ENCODE data around the gene BMP6. TPM values are rescaled to one million over a fixed set of nuclear protein-coding genes. Genes with fewer than 3 reads are reported as not detected.

Gene BMP6
- 9.0 TPM for total RNA-seq

DNA sequence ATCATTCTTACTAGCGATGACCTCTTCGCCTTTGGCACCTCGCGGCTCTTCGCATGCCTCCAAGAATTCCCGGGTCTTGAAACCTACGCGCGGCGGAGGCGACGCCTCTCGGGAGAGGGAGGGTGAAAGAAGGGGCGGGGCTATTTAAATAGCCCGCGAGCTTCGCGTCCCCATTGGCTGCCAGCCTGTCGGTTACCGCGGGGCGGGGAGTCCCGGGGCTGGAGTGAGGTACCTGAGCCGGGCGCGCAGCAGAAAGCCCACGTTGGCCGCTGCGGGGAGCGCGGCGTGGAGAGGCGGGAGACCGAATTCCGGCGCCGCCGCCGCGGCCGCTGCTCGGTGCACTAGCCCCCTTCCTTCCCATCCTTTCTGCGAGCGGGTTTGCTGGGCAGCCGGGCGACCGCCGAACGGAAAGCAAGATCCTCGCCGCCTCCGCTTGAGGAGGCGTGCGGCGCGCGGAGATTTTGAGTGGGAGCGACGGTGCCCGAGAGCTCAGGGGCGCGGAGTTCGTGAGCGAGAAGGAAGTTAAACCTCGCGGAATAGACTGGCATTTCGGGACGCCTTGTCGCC, at the start of gene BMP6:
TSS of gene BMP6 (plus strand) at position 251 of the 567 bp plus-strand sequence. CDS start 857 bp downstream, outside the sequence.
- ATAC-seq, result peak; percentile 94
- intact Hi-C loops (cut with DNase I), result no loop called here
- peak; percentile 92 for DNase-seq (ENCODE audit: low spot score)

DNA sequence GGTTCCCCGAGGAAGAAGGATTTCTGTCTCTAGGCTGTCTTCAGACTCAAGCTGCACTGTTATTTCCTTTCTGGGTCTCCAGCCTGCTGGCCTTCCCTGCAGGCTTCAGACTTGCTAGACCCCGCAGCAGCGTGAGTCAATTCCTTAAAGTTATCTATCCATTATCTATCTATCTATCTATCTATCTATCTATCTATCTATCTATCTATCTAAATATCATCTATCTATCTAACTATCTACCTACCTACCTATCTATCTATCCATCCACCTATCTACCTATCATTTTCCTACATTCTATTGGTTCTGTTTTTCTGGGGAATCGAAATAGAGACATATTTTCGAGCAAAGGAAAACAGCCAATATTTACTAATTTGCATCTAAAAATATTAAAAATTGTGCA, 48.7 kb upstream of the BMP6 start:
- DNase-seq (ENCODE audit: low spot score), result no peak
- intact Hi-C loops (cut with DNase I), result no loop called here
- no peak for ATAC-seq

DNA sequence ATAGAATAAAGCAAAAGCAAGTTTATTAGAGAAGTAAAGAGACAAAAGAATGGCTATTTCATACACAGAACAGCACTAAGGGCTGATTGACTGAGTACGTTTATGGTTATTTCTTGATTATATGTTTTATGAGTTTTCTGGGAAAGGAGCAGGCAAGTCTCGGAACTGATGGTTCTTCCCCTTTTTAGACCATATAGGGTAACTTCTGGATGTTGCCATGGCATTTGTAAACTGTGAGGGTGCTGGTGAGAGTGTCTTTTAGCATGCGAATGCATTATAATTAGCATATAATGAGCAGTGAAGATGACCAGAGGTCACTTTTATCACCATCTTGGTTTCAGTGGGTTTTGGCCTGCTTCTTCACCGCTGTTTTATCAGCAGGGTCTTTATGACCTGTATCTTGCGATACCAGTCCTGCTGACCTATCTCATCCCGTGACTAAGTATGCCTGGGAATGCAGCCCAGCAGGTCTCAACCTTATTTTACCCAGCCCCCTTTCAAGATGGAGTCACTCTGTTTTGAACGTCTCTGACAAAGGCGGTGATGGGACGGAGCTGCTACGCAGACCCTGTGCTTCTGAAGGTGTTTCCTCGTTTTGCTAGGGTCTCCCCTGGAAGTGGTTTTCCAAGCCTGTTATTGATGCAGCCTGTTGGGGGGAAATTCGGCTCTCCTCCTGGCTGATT, 45.4 kb upstream of the BMP6 start:
- no peak for ATAC-seq
- DNase-seq (ENCODE audit: low spot score), result no peak
- intact Hi-C loops (cut with DNase I), result no loop called here

DNA sequence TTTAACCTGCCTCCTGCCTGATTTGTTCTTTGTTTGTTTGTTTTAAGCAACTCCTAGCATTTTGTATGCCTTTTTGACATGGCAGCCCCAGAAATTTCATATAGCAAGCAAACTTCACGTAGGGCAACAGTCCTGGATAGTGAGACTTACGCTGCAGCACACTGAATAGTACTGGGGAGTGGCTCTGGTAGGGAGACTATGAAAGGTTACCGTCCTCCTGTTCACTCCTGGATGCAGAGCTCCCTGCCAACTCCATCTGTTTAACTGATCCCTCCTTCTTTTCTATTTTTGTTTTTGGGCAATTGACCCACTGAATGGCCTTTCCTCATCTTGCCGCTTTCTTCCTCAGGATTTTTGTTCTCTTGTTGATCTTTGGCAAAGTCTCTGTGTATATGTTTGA, 44.5 kb upstream of the BMP6 start:
- intact Hi-C loops (cut with DNase I), result no loop called here
- DNase-seq (ENCODE audit: low spot score), result no peak
- peak; percentile 65 for ATAC-seq

DNA sequence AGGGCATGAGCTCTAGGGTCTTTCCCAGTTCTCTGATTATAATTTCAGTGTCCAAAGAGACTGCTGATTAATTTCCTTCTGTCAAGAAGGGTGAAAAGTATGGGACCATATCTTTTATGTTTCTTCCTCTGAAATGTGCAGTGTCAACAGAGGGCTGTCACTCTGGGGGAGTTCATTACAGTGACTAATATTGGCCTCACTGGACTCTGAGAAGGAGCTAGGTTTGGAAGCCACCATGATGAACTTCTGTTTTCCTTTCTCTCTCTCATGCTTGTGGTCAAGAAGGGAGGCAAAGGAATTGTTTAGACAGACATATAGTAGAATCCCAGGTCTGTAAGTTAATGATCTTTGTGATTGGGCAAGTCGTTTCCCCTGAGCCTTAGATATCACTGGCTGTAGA, 41.8 kb upstream of the BMP6 start:
- intact Hi-C loops (cut with DNase I), result no loop called here
- ATAC-seq, result no peak
- no peak for DNase-seq (ENCODE audit: low spot score)

DNA sequence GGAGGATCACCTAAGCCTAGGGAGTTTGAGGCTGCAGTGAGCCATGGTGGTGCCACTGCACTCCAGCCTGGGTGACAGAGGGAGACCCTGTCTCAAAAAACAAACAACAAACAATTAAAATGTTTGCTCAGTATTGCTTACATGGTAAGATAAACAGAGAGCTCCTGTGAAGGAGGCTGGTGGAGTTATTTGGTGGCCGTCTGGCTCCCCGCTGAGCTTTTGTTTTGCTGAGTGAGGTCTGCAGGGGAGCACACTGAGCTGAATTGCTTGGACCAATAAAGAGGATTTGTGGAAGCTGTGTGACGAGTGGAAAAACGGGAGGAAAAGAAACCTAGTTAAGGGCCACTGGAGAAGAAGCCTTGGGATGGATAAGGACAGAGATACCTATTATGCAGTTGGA, 41.1 kb upstream of the BMP6 start:
- no peak for DNase-seq (ENCODE audit: low spot score)
- no peak for ATAC-seq
- intact Hi-C loops (cut with DNase I), result no loop called here

DNA sequence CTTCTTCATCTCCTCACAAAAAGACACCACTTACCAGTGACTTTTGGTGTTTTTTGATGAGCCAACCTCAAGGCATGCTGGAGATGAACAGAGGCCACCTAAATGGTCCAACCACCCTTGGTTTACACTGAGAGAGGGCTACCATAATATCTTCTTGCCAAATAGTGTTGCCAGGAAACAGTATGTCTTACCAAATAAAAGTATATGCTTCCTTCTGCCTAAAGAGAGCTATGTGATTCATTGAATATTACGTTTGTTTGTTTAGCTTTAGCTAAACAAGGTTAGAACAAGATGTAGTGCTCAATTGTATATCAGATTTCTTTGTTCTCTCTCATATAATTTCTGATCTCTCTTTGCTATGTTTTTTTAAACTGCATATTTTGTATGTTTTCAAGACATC, 40.6 kb upstream of the BMP6 start:
- DNase-seq (ENCODE audit: low spot score) (no peak), ATAC-seq (no peak)
- intact Hi-C loops (cut with DNase I), result no loop called here

DNA sequence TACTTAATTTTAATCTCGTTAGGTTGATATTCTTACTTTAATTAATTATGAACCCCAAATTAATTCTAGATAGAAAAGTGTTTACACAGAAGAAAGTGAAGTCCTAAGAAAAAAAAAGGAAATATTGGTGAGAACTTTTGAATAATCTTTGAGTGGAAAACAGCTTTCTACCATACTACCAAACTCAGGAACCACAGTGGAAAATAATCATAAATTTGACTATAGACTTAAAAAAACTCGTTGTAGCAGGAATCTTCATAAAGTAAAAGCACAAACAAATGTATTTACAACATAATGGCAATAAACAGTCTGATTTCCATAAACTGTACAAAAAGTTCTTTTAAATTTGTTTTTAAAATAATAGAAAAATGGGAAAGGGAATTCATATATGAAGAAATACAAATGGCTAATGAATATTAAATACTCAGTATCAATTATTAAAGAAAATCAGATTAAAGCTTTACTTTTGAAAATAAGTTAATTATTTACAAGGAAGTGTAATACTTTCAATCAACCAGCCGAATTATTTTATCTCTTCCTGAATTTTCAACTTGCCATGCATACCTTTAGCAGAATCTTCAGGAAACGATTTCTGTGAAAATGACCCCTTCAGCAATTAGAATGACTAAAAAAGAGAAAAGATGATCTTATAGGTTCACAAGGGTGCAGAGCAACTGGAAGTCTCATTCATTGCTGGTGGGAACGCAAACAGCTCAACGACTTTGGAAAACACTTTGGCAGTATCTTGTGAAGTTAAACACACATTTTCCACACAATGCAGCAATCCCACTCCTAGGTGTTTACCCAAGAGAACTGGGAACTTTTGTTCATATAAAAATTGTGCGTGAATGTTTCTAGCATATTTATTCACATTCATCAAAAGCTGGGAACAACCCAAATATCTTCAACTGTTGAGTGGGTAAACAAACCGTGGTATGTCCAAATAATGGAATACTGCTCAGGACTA, 38.5 kb upstream of the BMP6 start:
- DNase-seq (ENCODE audit: low spot score) (no peak), ATAC-seq (no peak)
- intact Hi-C loops (cut with DNase I), result no loop called here

DNA sequence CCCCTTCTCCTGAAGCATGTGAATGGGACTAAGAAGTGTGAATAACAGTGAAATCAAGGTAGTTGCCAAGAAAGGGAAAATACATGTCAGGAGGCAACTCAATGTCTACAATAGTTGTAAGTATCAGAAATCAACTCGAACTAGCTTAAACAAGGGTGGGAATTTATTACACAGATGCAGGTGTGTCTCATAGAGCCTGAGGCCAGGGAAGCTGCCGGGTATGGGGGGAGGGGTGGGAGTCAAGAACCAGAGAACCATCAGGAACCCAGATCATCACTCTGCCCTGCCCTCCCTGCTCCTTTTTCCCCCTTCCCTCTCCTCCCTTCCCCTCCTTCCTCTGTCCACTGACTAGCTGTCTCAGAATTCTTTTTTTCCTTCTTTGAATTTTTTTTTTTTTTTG, 34.9 kb upstream of the BMP6 start:
- no peak for ATAC-seq
- DNase-seq (ENCODE audit: low spot score), result no peak
- intact Hi-C loops (cut with DNase I), result no loop called here

DNA sequence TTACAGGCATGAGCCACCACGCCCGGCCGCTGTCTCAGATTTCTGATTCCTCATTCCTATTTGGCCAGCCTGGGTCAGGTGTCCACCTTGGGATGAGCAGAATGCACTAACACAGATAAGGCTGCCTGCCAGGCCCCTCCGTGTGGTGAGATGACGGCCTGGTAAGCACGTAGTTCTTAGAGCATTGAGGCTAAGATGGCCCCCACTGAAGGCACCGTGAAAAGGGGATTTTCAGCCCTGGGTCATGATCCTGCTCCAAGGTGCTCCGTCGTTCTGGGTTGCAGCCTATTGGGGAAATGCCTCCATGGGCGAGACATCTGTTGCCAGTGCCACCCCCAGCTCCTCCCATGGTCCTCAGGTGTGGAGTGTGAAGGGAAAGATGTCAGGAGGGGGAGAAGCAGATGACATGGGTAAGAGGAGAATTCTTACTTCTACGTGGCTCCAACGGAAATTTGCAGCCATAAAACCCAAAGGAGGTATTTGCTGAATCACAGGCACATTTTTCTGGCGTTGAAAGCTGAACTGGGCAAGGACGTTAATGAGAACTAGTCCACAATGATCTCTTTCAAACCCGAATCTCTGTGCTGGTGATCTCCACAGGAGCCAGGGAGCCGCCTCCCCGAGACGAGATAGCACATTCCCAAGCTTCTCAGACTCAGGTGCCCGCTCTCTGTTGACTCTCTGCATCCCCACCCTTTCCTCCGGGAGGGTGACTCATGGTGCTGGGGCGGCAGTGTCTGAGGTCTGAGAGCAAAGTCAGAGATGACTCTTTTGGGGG, 34.0 kb upstream of the BMP6 start:
- DNase-seq (ENCODE audit: low spot score) (no peak), ATAC-seq (peak; percentile 46)
- intact Hi-C loops (cut with DNase I), result no loop called here

DNA sequence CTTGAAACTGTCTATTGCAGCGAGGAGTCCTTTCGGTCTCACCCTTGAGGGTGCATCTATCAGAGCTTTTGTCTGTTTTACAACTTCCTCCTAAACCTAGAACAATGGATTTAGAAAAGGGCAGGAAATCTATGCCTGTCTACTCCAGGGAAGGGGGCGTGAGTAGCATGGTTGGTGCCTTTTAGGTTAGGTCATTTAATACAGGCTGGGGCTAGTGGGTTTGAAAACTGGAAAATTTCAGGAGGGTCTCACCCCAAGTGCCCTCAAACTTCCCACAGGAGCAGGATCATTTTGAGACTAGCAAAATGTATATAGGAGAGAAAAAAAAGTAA, 33.5 kb upstream of the BMP6 start:
- DNase-seq (ENCODE audit: low spot score) (no peak), ATAC-seq (no peak)
- intact Hi-C loops (cut with DNase I), result no loop called here

DNA sequence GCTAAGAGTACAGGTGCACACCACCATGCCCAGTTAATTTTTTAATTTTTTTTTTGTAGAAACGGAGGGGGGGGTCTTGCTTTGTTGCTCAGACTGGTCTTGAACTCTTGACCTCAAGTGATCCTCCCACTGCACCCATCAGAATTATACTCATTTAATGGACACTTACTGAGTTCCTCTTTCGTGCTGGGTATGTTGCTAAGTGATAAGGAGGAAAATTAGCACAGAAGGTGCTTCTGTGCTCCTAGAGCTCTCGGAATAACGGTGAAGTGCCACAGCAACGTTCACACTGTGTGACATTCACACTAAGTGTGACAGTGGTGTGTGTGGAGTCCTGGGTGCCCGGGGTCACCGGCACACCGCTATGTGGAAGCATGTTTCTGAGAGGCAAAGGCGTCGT, 32.1 kb upstream of the BMP6 start:
- no peak for DNase-seq (ENCODE audit: low spot score)
- ATAC-seq, result no peak
- intact Hi-C loops (cut with DNase I), result no loop called here

DNA sequence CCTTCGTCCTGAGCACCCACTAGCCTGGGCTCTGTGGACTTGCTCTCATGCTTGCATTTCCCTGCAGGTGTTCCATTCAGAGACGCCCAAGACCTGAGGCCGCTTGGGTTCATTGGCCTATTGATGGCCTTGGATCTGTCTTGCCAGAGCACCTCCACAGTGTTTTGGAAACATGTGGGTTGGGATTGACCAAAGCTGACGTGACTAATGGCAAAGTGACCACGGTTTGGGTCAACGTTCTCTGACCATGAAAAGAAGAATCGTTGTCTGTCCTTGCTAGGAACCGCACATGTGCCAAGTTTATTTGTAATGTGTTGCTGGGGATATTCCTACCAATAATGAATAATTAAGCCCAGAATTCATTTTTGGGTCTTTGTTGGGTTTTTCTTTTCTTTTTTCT, 29.8 kb upstream of the BMP6 start:
- intact Hi-C loops (cut with DNase I), result no loop called here
- DNase-seq (ENCODE audit: low spot score) (no peak), ATAC-seq (no peak)

DNA sequence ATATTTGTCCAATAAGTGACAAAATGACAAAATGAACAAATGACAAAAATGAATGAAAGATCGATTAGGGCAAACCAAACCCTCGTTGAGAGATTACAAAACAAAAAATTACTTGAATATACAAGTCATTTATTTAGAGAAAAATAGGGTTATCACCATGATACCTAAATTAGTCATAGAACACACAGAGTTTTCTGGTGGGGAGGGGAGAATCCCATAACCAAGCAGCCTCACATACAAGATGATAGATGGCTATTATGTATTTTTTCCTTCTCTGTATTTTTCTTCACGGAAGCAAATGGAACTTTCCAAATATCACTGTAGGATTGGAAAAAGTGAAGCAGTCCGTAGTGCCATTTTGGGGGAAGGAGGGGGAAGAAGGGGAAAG, 28.5 kb upstream of the BMP6 start:
- ATAC-seq (no peak), DNase-seq (ENCODE audit: low spot score) (no peak)
- intact Hi-C loops (cut with DNase I), result no loop called here

DNA sequence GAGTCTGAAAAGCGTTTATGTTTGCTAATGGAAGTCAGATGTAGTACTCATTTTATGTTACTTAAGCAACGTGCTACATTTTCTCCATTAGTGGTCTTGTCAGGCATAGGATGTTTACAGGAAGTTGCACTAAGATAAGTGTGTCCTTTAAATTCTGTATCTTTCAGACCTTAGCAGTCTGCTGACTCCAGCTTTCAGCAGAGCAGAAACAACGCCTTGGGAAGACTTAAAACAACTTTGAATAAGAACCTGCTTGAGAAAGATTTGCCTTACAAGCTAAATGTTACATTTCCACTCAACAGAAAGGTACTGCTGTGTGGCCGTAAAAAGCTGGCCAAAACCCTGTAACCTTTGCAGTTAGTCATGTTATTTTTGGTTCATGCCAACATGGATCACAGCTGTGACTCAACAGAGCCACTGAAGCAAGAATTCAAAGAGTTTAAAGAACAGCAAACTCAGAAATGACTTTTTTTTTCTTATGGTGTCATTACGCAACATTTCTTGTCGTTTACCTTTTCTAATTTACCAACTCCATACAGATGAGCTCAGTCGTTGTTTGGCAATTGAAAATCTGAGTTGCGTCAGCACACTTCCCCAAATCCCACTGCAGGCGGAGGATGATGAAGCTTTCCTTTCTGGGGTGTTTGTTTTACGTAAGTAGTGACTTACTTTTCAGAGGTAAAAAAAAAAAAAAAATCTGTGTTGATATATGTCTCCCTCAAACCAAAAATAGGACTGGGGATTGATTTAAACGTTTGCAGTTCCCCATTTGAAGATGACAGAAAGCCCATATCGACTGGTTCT, 27.9 kb upstream of the BMP6 start:
- intact Hi-C loops (cut with DNase I), result no loop called here
- peak; percentile 79 for ATAC-seq
- no peak for DNase-seq (ENCODE audit: low spot score)

DNA sequence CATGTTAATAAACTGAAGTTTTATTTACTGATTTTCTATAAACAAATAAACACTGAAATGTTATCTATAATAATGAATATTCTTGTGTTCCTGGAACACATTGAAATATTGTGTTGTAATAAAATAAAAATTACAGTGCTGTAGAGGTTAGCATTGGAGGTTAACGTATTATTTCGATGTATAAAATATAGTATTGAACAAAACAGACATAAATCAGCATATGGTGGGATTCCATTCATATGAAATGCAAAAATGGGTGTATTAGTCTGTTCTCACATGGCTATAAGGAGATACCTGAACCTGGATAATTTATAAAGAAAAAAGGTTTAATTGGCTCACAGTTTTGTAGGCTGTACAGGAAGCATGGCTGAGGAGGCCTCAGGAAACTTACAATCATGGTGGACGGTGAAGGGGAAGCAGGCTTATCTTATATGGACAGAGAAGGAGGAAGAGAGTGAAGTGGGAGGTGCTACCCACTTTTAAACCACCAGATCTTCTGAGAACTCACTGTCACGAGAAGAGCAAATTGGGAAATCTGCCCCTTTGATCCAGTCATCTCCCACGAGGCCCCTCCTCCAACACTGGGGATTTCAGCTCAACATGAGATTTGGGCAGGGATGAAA, 24.6 kb upstream of the BMP6 start:
- ATAC-seq (no peak), DNase-seq (ENCODE audit: low spot score) (no peak)
- intact Hi-C loops (cut with DNase I), result no loop called here

DNA sequence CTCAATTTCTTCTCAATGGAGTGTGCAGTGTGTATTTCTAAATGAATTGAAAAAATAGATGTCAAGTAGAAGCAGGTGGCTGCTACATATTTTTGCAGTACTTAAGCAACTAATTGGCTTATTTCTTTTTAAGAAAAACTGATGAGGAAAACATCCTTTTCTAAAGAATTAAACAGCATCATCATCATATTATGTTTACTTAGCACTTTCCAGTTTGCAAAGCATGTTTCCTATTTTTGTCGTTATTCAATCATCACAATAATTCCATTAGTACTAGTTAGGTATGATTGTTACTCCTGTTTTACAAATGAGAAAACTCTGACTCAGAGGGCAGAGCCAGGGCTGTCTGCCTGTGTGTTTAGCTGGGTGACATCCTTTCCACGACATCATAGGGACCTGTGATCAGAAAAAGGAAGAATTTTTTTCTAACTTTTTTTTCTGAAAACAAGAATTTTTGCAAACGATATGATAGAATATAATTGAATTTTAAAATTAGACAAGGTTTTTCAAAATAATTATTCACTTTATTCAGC, 22.7 kb upstream of the BMP6 start:
- DNase-seq (ENCODE audit: low spot score) (no peak), ATAC-seq (no peak)
- intact Hi-C loops (cut with DNase I), result no loop called here

DNA sequence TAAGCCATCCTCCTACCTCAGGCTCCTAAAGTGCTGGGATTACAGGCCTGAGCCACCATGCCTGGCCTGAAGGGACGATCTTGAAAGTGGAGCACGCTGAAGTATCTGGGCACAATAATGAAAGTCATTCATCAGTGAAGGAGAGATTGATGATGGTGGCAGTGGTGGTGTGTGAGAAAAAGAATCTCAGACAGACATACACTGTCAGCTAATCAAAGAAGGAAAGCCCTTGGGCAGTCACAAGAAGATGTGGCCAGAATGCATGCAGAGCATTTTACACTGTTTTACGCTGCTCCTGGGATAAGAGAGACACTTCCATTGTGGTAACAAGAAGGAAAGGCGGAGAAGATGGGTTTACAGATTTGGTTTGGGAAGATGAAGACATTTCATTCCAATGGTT, 20.4 kb upstream of the BMP6 start:
- no peak for ATAC-seq
- DNase-seq (ENCODE audit: low spot score), result no peak
- intact Hi-C loops (cut with DNase I), result no loop called here

Data from sciatic nerve (tissue), 2 donors.